Left ventricle myocardium inferior (tissue), 1 donor: ENCODE measurements around the gene CCDC196. TPM values are rescaled to one million over a fixed set of nuclear protein-coding genes. Genes with fewer than 3 reads are reported as not detected.

Experiments used
- DNase-seq: peaks from one replicate; pipeline ENCODE4 v3.0.0-alpha.2; 2020
- H3K27ac ChIP-seq: fragments of 200-600 bp; replicated peaks from 2 replicates; pipeline ENCODE4 v1.8.0; 2021
- H3K27me3 ChIP-seq: fragments of 200-600 bp; 2 replicates; pipeline ENCODE4 v1.8.0; 2021; ENCODE audit warnings: low read depth
- H3K36me3 ChIP-seq: fragments of 200-600 bp; 2 replicates; pipeline ENCODE4 v1.8.0; 2021
- H3K4me1 ChIP-seq: fragments of 200-600 bp; 2 replicates; pipeline ENCODE4 v1.8.0; 2021
- H3K4me3 ChIP-seq: fragments of 200-600 bp; 2 replicates; pipeline ENCODE4 v1.8.0; 2021; ENCODE audit warnings: mild to moderate bottlenecking, moderate library complexity
- H3K9me3 ChIP-seq: fragments of 200-600 bp; replicated peaks from 2 replicates; pipeline ENCODE4 v1.8.0; 2021
- CTCF ChIP-seq: fragments of 200-600 bp; IDR thresholded peaks from 2 replicates; pipeline ENCODE4 v1.8.0; 2021; ENCODE audit warnings: antibody characterized with exemption, mild to moderate bottlenecking, borderline replicate concordance
- intact Hi-C: fragments of 100-400 bp; cut with micrococcal nuclease; formaldehyde crosslinking; loops from one replicate; pipeline ENCODE4 v1.11.0; 2022
- long read RNA-seq: library from polyadenylated mRNA; unstranded; transcript quantifications from one replicate; pipeline ENCODE4 v2.0.0, GENCODE V29; 2021
- total RNA-seq: library from RNA; stranded (reverse); fragmentation: NEBNext Ultra II Directional; extraction: Animal tissue kit (Norgen Biotek cat#: 25700); gene quantifications from one replicate; pipeline ENCODE4 v1.2.1, GENCODE V29; 2021
- donor health status: DM: no; HTN: yes; CAD: no; lungs with severe emphysema.

CCDC196 gene
- total RNA-seq, result not detected
- long read RNA-seq, result 0 reads

GRCh38 chr14:66485910-66486421, at the start of gene CCDC196:
CCDC196 (plus strand) TSS chr14:66486371; CDS start chr14:66486503, 132 bp downstream.
- Histone ChIP-seq H3K27me3 (no peaks in the 10 kb centered on the region), H3K4me3 (no peak within 1 kb of the TSS), H3K36me3 (no peaks in the 10 kb centered on the region), H3K27ac (no peak within 1 kb of the TSS), H3K9me3 (no peaks in the 10 kb centered on the region), H3K4me1 (peaks cover 37% of the 10 kb centered on the region)
- TF ChIP-seq CTCF, result no peak
- intact Hi-C loops, result no loop called here
- DNase-seq, result no peak

GRCh38 chr14:66440801-66441200, 45.4 kb upstream of the CCDC196 start:
- Histone ChIP-seq H3K4me3 (no peak overlapping the region), H3K27me3 (no peaks in the 10 kb centered on the region), H3K27ac (no peak overlapping the region), H3K4me1 (no peaks in the 10 kb centered on the region), H3K36me3 (no peaks in the 10 kb centered on the region), H3K9me3 (peaks cover 37% of the 10 kb centered on the region)
- no peak for TF ChIP-seq CTCF
- DNase-seq, result no peak
- intact Hi-C loops, result no loop called here

GRCh38 chr14:66442953-66443571, 43.1 kb upstream of the CCDC196 start:
- DNase-seq, result no peak
- Histone ChIP-seq H3K27ac (no peak overlapping the region), H3K27me3 (no peaks in the 10 kb centered on the region), H3K4me1 (no peaks in the 10 kb centered on the region), H3K36me3 (no peaks in the 10 kb centered on the region), H3K9me3 (peaks cover 25% of the 10 kb centered on the region), H3K4me3 (no peak overlapping the region)
- no peak for TF ChIP-seq CTCF
- intact Hi-C loops, result no loop called here

GRCh38 chr14:66443785-66444184, 42.4 kb upstream of the CCDC196 start:
- Histone ChIP-seq H3K4me1 (no peaks in the 10 kb centered on the region), H3K36me3 (no peaks in the 10 kb centered on the region), H3K4me3 (no peak overlapping the region), H3K27me3 (no peaks in the 10 kb centered on the region), H3K9me3 (peaks cover 18% of the 10 kb centered on the region), H3K27ac (no peak overlapping the region)
- DNase-seq, result no peak
- intact Hi-C loops, result no loop called here
- no peak for TF ChIP-seq CTCF

- no peaks in the 10 kb centered on the region for H3K36me3 ChIP-seq
- DNase-seq, result no peak
- intact Hi-C loops, result no loop called here
- no peak overlapping the region for H3K4me3 ChIP-seq
- TF ChIP-seq CTCF, result no peak
- peaks cover 12% of the 10 kb centered on the region for H3K9me3 ChIP-seq
- H3K27ac ChIP-seq, result no peak overlapping the region
- no peaks in the 10 kb centered on the region for H3K4me1 ChIP-seq
- no peaks in the 10 kb centered on the region for H3K27me3 ChIP-seq
These were observed 41.8 kb upstream of the CCDC196 start for GRCh38 chr14:66444271-66444927.
